OCI-LY3 (cell line): ENCODE measurements around the gene AGBL4.

Experiments used
- H2AFZ ChIP-seq: fragments of 200-600, 300-600 bp; shearing (Covaris generic); 2 replicates; pipeline ENCODE4 v1.6.0; 2014; ENCODE audit warnings: antibody characterized with exemption, low read depth, low read length
- H3K27ac ChIP-seq: fragments of 200-600, 300-600 bp; sonication (generic); 2 replicates; pipeline ENCODE4 v1.5.1; 2014; ENCODE audit warnings: mild to moderate bottlenecking, low read length, moderate library complexity, mixed read lengths
- H3K27me3 ChIP-seq: fragments of 200-600, 300-600 bp; sonication (generic); 2 replicates; pipeline ENCODE4 v1.6.1; 2014; ENCODE audit warnings: low read depth, low read length, mixed read lengths
- H3K36me3 ChIP-seq: fragments of 200-600, 300-600 bp; sonication (generic); replicated peaks from 2 replicates; pipeline ENCODE3; 2014; ENCODE audit warnings: low read depth, low read length, mixed read lengths
- H3K4me1 ChIP-seq: fragments of 300-600, 200-600 bp; sonication (generic); 2 replicates; pipeline ENCODE4 v1.6.1; 2014; ENCODE audit warnings: low read length, mixed read lengths
- H3K4me2 ChIP-seq: fragments of 200-600, 300-600 bp; sonication (generic); 2 replicates; pipeline ENCODE4 v1.6.1; 2014; ENCODE audit warnings: low read length, mixed read lengths
- H3K4me3 ChIP-seq: fragments of 300-600, 200-600 bp; sonication (generic); 2 replicates; pipeline ENCODE4 v1.5.1; 2014; ENCODE audit warnings: antibody characterized with exemption, mild to moderate bottlenecking, low read length, moderate library complexity
- H3K79me2 ChIP-seq: fragments of 300-600, 200-600 bp; shearing (Covaris generic); 2 replicates; pipeline ENCODE4 v1.6.1; 2014; ENCODE audit warnings: mild to moderate bottlenecking, low read length, mixed read lengths
- H3K9ac ChIP-seq: fragments of 300-600, 200-600 bp; shearing (Covaris generic); 2 replicates; pipeline ENCODE4 v1.6.0; 2014; ENCODE audit warnings: mild to moderate bottlenecking, low read length, moderate library complexity
- H3K9me3 ChIP-seq: fragments of 200-600, 300-600 bp; shearing (Covaris generic); 2 replicates; pipeline ENCODE4 v1.6.1; 2014; ENCODE audit warnings: low read length, mixed read lengths; ENCODE audit not compliant: insufficient read depth
- H4K20me1 ChIP-seq: fragments of 200-600, 300-600 bp; sonication (generic); 2 replicates; pipeline ENCODE4 v1.6.1; 2016; ENCODE audit warnings: low read length, mixed read lengths; ENCODE audit not compliant: insufficient read depth
- CTCF ChIP-seq: fragments of 200-600, 300-600 bp; sonication (generic); IDR thresholded peaks from 2 replicates; pipeline ENCODE4 v1.5.1; 2014; ENCODE audit warnings: antibody characterized with exemption, low read length, low read depth
- EZH2phosphoT487 ChIP-seq: fragments of 200-600 bp; shearing (Covaris generic); IDR thresholded peaks from 2 replicates; pipeline ENCODE4 v1.6.1; 2018; ENCODE audit warnings: antibody characterized with exemption, mixed run types, low read depth

Gene AGBL4

DNA sequence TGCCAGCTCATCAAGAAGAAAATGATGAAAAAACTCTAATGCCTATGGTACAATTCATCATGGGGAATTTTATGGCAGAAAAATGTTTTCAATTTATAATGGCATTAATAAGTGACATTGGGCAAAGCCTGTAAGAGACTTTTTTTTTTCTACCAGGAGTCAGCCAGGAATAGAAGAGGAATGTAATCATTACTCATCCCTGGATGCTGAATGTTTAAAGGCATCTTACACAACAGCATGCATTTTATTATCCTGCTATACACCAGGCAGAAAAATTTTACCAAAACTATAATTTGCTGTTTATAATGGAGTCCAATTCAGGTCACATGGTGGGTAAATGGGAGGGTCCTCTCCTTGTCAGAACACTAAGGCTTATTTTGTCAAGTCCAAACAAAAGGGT lies 1057.2 kb downstream of the AGBL4 start:
- Histone ChIP-seq H3K4me3 (no peak overlapping the region), H2AFZ (no peak overlapping the region), H3K79me2 (no peaks in the 10 kb centered on the region), H3K27ac (no peak overlapping the region), H3K4me2 (no peak overlapping the region), H3K36me3 (no peaks in the 10 kb centered on the region), H3K9ac (no peak overlapping the region), H3K9me3 (no peaks in the 10 kb centered on the region), H3K4me1 (no peaks in the 10 kb centered on the region), H3K27me3 (no peaks in the 10 kb centered on the region; the same call in 1 of the 2 replicates), H4K20me1 (no peaks in the 10 kb centered on the region)
- TF ChIP-seq EZH2phosphoT487, result no peak
- TF ChIP-seq CTCF, result no peak

DNA sequence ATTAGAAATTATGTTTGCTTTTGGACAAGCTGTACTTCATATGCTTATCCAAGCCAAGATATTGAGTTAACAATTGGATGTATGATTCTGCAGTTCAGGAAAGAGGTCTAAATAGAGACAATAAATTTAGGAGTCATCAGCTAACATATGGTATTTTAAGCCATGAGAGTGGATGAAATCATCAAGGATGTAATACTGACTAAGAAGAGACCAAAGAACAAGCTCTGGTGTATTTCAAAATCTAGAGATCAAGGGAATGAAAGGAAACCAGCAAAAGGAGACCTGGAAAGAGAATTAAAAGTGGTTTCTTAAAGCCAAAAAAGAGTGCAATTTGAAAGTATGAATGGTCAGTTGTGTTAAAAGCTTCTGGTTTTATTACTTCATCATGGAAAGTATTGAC lies 1063.4 kb downstream of the AGBL4 start:
- H4K20me1 ChIP-seq, result no peaks in the 10 kb centered on the region
- H3K27ac ChIP-seq, result no peak overlapping the region
- H3K4me3 ChIP-seq, result no peak overlapping the region
- no peaks in the 10 kb centered on the region for H3K79me2 ChIP-seq
- no peaks in the 10 kb centered on the region for H3K4me1 ChIP-seq
- H3K9ac ChIP-seq, result no peak overlapping the region
- no peaks in the 10 kb centered on the region for H3K36me3 ChIP-seq
- H2AFZ ChIP-seq, result no peak overlapping the region
- no peaks in the 10 kb centered on the region for H3K9me3 ChIP-seq
- H3K4me2 ChIP-seq, result no peak overlapping the region
- TF ChIP-seq EZH2phosphoT487, result no peak
- no peak for TF ChIP-seq CTCF
- no peaks in the 10 kb centered on the region for H3K27me3 ChIP-seq

- H3K4me3 ChIP-seq, result no peak overlapping the region
- no peaks in the 10 kb centered on the region for H3K79me2 ChIP-seq
- H3K4me2 ChIP-seq, result no peak overlapping the region
- H3K27me3 ChIP-seq, result no peaks in the 10 kb centered on the region
- TF ChIP-seq CTCF (no peak), EZH2phosphoT487 (no peak)
- H3K4me1 ChIP-seq, result no peaks in the 10 kb centered on the region
- H3K9ac ChIP-seq, result no peak overlapping the region
- H2AFZ ChIP-seq, result no peak overlapping the region
- no peak overlapping the region for H3K27ac ChIP-seq
- no peaks in the 10 kb centered on the region for H3K36me3 ChIP-seq
- no peaks in the 10 kb centered on the region for H4K20me1 ChIP-seq
- no peaks in the 10 kb centered on the region for H3K9me3 ChIP-seq
Observed at GRCh38 chr1:48955774-48956173, 1068.0 kb downstream of the AGBL4 start.

DNA sequence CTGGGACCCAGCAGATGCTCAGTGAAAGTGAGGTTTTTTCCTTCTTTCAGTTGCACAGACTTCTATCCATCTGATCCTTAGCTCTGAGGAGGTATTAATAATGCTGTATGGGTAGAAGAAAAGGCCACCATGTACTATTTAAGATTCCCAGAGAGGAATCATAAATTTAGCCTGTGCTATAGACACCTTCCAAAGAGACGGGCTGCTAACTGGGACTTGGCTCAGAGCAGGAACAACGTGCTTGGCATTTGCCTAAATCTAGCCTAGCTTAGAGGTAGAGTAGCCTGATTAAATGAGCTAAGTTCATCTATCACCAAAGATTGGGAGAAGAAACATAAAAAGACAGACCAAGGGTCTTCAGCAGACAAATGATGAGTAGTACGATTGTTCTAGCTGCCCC lies 1070.1 kb downstream of the AGBL4 start:
- Histone ChIP-seq H4K20me1 (no peaks in the 10 kb centered on the region), H3K4me1 (no peaks in the 10 kb centered on the region), H3K27ac (no peak overlapping the region), H3K4me2 (no peak overlapping the region), H3K27me3 (no peaks in the 10 kb centered on the region), H3K9ac (no peak overlapping the region), H2AFZ (no peak overlapping the region), H3K36me3 (no peaks in the 10 kb centered on the region), H3K4me3 (no peak overlapping the region), H3K9me3 (no peaks in the 10 kb centered on the region), H3K79me2 (no peaks in the 10 kb centered on the region)
- TF ChIP-seq CTCF, result no peak
- TF ChIP-seq EZH2phosphoT487, result no peak
